Skeletal muscle satellite cell (primary cell): ENCODE results near the gene MBD1.

ENCODE experiments used
- H3K27me3 ChIP-seq: 2 replicates; pipeline ENCODE4 v1.7.0; 2013; ENCODE audit warnings: low read length; ENCODE audit not compliant: control insufficient read depth, insufficient read depth
- H3K36me3 ChIP-seq: 2 replicates; pipeline ENCODE4 v1.7.0; 2013; ENCODE audit warnings: mild to moderate bottlenecking, control low read depth, low read length; ENCODE audit not compliant: insufficient read depth
- H3K4me1 ChIP-seq: 2 replicates; pipeline ENCODE4 v1.7.0; 2013; ENCODE audit warnings: low read length; ENCODE audit not compliant: control insufficient read depth, insufficient read depth
- H3K4me2 ChIP-seq: 2 replicates; pipeline ENCODE4 v1.7.0; 2013; ENCODE audit warnings: mild to moderate bottlenecking, low read length
- H3K4me3 ChIP-seq: 2 replicates; pipeline ENCODE4 v1.7.0; 2013; ENCODE audit warnings: low read length
- H3K9ac ChIP-seq: 2 replicates; pipeline ENCODE4 v1.7.0; 2013; ENCODE audit warnings: mild to moderate bottlenecking, low read depth, low read length, moderate library complexity
- H3K9me3 ChIP-seq: replicated peaks from 2 replicates; pipeline ENCODE4 v1.7.0; 2013; ENCODE audit warnings: mild to moderate bottlenecking, control low read depth, low read length

Gene MBD1

GRCh38 chr18:50280707-50281294, 522 bp downstream of the MBD1 start:
- peaks cover 45% of the 10 kb centered on the region for H3K4me1 ChIP-seq
- no peaks in the 10 kb centered on the region for H3K27me3 ChIP-seq
- peak overlapping the region; percentile 87 for H3K9ac ChIP-seq
- no peaks in the 10 kb centered on the region for H3K9me3 ChIP-seq
- H3K36me3 ChIP-seq = peaks cover 51% of the 10 kb centered on the region
- H3K4me2 ChIP-seq = peak overlapping the region; percentile 92
- H3K4me3 ChIP-seq = peak overlapping the region; percentile 83

- H3K27me3 ChIP-seq = no peaks in the 10 kb centered on the region
- peaks cover 57% of the 10 kb centered on the region for H3K36me3 ChIP-seq
- H3K9ac ChIP-seq = peak overlapping the region; percentile 87
- H3K4me3 ChIP-seq = peak overlapping the region; percentile 83
- peak overlapping the region; percentile 92 for H3K4me2 ChIP-seq
- H3K9me3 ChIP-seq = no peaks in the 10 kb centered on the region
- H3K4me1 ChIP-seq = peaks cover 43% of the 10 kb centered on the region
These were observed 1.6 kb downstream of the MBD1 start for GRCh38 chr18:50279752-50280151.

DNA sequence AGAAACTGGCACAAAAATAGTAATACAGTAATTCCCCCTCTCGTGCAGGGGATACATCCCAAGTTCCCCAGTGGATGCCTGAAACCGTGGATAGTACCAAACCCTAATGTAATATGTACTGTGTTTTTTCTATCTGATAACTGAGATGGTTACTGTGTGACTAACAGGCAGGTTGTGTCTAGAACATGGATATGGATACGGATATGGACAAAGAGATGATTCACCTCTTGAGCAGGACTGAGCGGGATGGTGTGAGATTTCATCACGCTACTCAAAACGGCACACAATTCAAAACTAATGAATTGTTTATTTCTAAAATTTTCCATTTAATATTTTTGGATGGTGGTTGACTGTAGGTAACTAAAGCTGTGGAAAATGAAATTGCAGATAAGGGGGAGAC, 3.4 kb downstream of the MBD1 start:
- Histone ChIP-seq H3K36me3 (peaks cover 59% of the 10 kb centered on the region), H3K4me2 (peak overlapping the region; percentile 38), H3K9ac (no peak overlapping the region)

GRCh38 chr18:50276452-50276851, 4.9 kb downstream of the MBD1 start:
- Histone ChIP-seq H3K27me3 (no peaks in the 10 kb centered on the region), H3K4me3 (no peak overlapping the region), H3K9me3 (no peaks in the 10 kb centered on the region), H3K4me1 (peaks cover 28% of the 10 kb centered on the region), H3K36me3 (peaks cover 63% of the 10 kb centered on the region), H3K9ac (no peak overlapping the region), H3K4me2 (no peak overlapping the region)

More for the DNA sequence above, 3.4 kb downstream of the MBD1 start:
- Histone ChIP-seq H3K4me1 (peaks cover 34% of the 10 kb centered on the region), H3K4me3 (no peak overlapping the region), H3K9me3 (no peaks in the 10 kb centered on the region), H3K27me3 (no peaks in the 10 kb centered on the region)

GRCh38 chr18:50275503-50276036, 5.8 kb downstream of the MBD1 start:
- no peak overlapping the region for H3K4me3 ChIP-seq
- peaks cover 71% of the 10 kb centered on the region for H3K36me3 ChIP-seq
- H3K4me1 ChIP-seq = peaks cover 28% of the 10 kb centered on the region
- no peak overlapping the region for H3K4me2 ChIP-seq
- H3K9me3 ChIP-seq = no peaks in the 10 kb centered on the region
- H3K27me3 ChIP-seq = no peaks in the 10 kb centered on the region
- H3K9ac ChIP-seq = no peak overlapping the region

DNA sequence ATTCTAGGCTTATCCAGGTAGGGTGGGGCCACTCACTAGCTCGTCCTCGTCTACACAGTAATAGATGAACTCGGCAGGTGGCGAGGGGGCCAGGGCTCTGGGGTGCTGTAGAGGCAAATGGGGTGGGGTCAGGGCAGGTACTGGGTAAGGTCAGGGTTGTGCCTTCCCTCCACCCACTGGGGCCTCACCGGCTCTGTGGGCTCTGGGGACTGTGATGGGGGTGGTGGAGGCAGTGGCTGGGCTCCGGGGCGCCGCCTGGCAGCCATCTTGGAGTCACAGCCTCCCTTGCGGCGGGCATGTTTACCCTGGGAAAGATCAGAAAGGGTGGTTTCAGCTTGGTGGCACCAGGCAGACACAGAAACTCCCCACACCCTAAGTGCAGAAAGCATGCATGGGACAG, 6.4 kb downstream of the MBD1 start:
- H3K9ac ChIP-seq = no peak overlapping the region
- H3K27me3 ChIP-seq = no peaks in the 10 kb centered on the region
- no peak overlapping the region for H3K4me2 ChIP-seq
- H3K4me3 ChIP-seq = no peak overlapping the region
- H3K4me1 ChIP-seq = peaks cover 21% of the 10 kb centered on the region
- no peaks in the 10 kb centered on the region for H3K9me3 ChIP-seq
- peaks cover 77% of the 10 kb centered on the region for H3K36me3 ChIP-seq

DNA sequence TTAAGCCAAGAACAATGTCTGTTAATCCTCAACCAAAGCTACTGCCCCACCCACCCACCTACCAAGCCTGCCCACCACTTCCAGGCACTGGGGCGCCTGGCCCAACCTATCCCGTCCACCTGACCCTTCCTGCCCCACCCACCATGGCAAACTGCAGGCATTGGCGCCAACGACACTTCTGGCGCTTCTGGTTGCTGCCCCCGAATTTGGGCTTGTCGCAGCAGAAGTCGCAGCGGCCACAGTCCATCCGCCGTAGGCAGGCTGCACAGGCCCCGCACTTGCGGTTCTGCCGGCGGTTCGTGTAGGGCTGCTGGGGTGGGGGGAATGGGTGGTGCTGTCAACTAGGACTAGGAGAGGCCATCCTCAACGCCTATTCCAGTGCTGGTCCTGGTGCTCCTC, 7.3 kb downstream of the MBD1 start:
- Histone ChIP-seq H3K27me3 (no peaks in the 10 kb centered on the region), H3K4me1 (peaks cover 14% of the 10 kb centered on the region), H3K9me3 (no peaks in the 10 kb centered on the region), H3K36me3 (peaks cover 86% of the 10 kb centered on the region), H3K9ac (no peak overlapping the region), H3K4me2 (no peak overlapping the region), H3K4me3 (no peak overlapping the region)

DNA sequence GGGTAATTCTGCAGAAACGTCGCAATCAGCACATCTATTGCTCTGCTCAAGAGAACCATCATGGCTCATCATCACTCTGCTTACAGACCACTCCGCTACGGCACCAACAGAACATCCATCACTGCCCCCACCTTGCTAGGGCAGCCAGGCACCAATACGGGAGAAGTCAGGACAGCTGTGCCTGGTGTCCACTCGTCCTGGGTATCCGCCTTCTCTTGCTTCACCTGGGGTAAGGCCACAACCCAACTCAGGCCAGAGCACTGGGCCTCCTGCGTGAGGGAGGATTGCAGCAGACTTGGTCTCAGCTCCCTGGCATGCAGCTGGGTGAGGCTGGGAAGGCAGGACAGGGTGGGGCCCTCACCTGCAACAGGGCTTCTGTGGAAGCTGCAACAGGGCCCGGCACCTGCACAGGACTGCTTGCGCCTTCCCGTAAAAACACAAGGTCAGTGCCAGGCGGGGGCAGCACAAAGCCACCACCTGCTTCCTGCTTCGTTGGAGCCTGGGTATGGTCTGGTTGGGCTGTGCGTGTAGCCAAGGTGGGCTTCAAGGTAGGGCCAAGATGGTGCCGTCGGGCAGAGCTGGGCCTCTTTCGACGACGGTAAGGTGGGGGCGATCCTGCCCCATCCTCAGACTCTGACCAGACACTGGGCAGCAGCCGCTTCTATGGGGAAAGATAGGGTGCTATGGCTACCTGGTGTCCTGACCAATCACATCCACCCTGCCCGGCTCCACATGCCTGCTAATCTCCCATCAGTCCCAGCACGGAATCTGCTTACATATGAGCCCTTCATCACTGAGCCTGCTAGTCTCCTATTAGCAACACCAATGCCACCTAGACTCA, 7.9 kb downstream of the MBD1 start:
- no peak overlapping the region for H3K4me2 ChIP-seq
- peaks cover 7% of the 10 kb centered on the region for H3K4me1 ChIP-seq
- H3K36me3 ChIP-seq = peaks cover 85% of the 10 kb centered on the region
- no peak overlapping the region for H3K9ac ChIP-seq
- H3K27me3 ChIP-seq = no peaks in the 10 kb centered on the region
- H3K4me3 ChIP-seq = no peak overlapping the region
- no peaks in the 10 kb centered on the region for H3K9me3 ChIP-seq

GRCh38 chr18:50272568-50272967, 8.8 kb downstream of the MBD1 start:
- H3K4me1 ChIP-seq = peaks cover 1% of the 10 kb centered on the region
- H3K9ac ChIP-seq = no peak overlapping the region
- H3K9me3 ChIP-seq = no peaks in the 10 kb centered on the region
- no peak overlapping the region for H3K4me3 ChIP-seq
- H3K27me3 ChIP-seq = no peaks in the 10 kb centered on the region
- no peak overlapping the region for H3K4me2 ChIP-seq
- H3K36me3 ChIP-seq = peaks cover 93% of the 10 kb centered on the region

DNA sequence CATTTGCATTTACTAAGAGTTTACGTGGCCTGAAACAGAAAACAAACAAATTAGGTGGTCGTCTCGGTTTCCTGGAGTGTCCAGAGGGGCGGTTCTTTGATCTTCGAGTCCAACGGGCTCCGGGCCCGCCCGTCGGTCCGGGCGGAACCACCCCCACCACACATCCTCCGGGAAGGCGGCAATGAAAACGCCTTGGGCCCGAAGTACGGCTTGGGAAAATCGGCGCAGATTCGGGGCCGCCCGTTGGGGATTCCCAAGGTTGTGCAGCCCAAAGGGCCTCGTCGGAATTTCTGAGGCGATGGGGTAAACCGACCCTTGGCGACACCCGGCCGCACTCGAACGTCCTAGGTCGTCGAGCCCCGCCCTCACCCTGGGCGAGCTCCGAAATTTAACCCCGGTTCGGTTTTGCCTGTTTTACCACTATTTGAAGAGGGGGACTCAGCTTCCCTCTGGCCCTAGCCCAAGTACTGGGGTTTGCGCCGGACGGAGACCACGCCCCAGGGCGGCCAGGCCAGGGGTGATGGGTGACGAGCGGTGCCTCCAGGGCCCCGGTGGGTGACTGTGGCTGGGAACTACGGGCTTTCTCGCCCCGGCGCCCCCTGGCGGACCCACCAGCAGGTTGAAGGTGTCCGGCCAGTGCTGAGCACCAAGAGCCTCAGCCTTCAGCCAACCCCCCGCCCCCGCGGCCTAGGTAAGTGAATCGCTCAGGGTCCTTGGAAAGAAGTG, 13.1 kb downstream of the MBD1 start:
- H3K4me3 ChIP-seq = no peak overlapping the region
- H3K4me2 ChIP-seq = no peak overlapping the region
- H3K36me3 ChIP-seq = peaks cover 57% of the 10 kb centered on the region
- H3K27me3 ChIP-seq = no peaks in the 10 kb centered on the region
- no peaks in the 10 kb centered on the region for H3K9me3 ChIP-seq
- peaks cover 4% of the 10 kb centered on the region for H3K4me1 ChIP-seq
- H3K9ac ChIP-seq = no peak overlapping the region

- Histone ChIP-seq H3K9ac (peak within 1 kb of the TSS; percentile 73), H3K36me3 (peaks cover 38% of the 10 kb centered on the region), H3K27me3 (peaks cover 8% of the 10 kb centered on the region), H3K4me1 (peaks cover 4% of the 10 kb centered on the region), H3K9me3 (no peaks in the 10 kb centered on the region), H3K4me2 (peak within 1 kb of the TSS; percentile 80), H3K4me3 (peak within 1 kb of the TSS; percentile 75)
These were observed 15.0 kb downstream of the MBD1 start, which contains the start of gene CFAP53 for GRCh38 chr18:50266248-50266704. CFAP53 (minus strand) TSS chr18:50266495; CDS start chr18:50266404, 91 bp downstream.
